Effector memory CD4-positive, alpha-beta T cell (primary cell): ENCODE measurements around the gene MAPK14.

ENCODE experiments used
- DNase-seq, 3 donors: peaks; one replicate each; pipeline ENCODE4 v3.0.0-alpha.2; 2020
- H3K27ac ChIP-seq: 2 replicates; pipeline ENCODE4 v1.7.0; 2013; ENCODE audit warnings: mild to moderate bottlenecking, low read length, moderate library complexity; ENCODE audit not compliant: insufficient read depth, poor library complexity, severe bottlenecking
- H3K27me3 ChIP-seq: replicated peaks from 2 replicates; pipeline ENCODE4 v1.7.0; 2013; ENCODE audit warnings: mild to moderate bottlenecking, low read length; ENCODE audit not compliant: insufficient read depth, control insufficient read depth, poor library complexity, severe bottlenecking
- H3K36me3 ChIP-seq: 2 replicates; pipeline ENCODE4 v1.7.0; 2013; ENCODE audit warnings: mild to moderate bottlenecking, low read length, moderate library complexity; ENCODE audit not compliant: control insufficient read depth, insufficient read depth
- H3K4me1 ChIP-seq: 2 replicates; pipeline ENCODE4 v1.7.0; 2013; ENCODE audit warnings: low read length, mild to moderate bottlenecking; ENCODE audit not compliant: control insufficient read depth, insufficient read depth, poor library complexity, severe bottlenecking
- H3K4me3 ChIP-seq: 2 replicates; pipeline ENCODE4 v1.7.0; 2013; ENCODE audit warnings: low read length, low read depth, mild to moderate bottlenecking; ENCODE audit not compliant: insufficient read depth, poor library complexity, severe bottlenecking
- H3K9me3 ChIP-seq: 2 replicates; pipeline ENCODE4 v1.7.0; 2013; ENCODE audit warnings: mild to moderate bottlenecking, low read length, moderate library complexity; ENCODE audit not compliant: control insufficient read depth

Gene MAPK14

DNA sequence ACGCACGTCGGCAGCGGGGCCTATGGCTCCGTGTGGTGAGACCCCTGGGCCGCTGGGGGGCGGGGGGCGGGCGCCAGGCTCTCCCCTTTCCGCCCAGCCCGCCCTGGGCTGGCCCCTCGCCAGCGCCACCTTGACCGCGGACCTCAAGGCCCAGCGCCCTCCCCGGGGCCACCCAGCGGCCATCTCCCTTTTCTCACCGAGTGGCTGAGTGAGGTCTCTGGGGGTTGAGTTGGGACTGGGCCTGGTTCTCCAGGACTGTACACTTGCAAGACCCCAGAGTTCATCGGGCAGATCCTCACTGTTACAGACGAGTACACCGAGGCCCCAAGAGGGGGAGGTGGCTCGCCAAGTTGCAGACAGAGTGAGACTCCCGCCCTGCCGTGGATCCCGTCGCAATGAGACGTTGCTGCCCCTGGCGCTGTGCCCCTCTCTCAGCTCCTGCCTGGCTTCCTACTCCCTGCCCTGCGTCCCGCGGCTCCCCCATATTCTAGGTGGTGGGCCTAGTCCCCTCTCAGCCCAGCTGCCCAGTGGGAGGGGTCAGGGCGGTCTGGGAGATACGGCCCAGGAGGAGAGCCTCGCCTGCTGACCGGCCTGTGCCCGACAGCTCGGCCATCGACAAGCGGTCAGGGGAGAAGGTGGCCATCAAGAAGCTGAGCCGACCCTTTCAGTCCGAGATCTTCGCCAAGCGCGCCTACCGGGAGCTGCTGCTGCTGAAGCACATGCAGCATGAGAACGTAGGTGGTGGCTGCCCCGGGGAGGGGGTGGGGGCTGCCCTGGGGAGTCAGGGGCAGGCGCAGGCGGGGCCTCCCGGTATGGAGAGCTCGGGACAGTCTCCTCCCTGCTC is 103.3 kb downstream of the MAPK14 start:
- Histone ChIP-seq H3K4me1 (peaks cover 34% of the 10 kb centered on the region), H3K27me3 (no peaks in the 10 kb centered on the region), H3K36me3 (peaks cover 16% of the 10 kb centered on the region), H3K9me3 (no peaks in the 10 kb centered on the region), H3K27ac (peak overlapping the region; percentile 81), H3K4me3 (peak overlapping the region; percentile 75)
- DNase-seq, result peak; percentile 26 to 38 (median 34)

DNA sequence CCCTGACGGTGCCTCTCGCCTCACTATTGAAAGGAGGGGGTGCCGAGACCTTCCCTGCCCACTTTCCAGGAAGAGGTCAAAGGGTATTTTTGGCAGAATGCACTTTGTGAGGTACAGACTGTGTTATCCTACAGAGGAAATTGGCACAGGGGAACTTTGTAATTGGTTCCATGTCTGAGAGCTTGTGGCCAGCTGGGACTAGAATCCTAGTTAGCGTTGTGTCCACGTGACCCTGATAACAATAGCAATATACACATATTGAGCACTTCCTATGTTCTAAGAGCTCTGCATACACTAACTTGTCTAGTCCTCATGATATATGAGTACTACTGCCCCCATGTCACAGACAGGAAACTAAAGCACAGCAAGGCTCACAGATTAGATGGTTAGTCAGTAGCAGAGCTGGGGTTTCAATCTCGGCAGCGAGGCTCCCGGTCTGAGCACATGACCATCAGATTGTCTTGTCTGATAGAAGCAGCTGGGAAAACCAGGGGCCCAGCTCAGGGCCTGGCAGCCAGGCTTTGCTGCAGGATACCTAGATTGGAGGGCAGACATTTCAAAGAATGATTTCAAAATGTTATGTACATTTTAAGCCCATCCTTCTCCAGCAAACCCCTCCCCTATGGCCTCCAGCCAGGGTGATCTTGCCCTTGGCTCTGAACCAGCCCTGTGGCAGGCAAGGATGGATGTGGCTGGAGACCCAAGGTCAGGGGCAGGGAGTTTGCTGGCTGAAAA is 104.1 kb downstream of the MAPK14 start:
- peak overlapping the region; percentile 81 for H3K27ac ChIP-seq
- no peaks in the 10 kb centered on the region for H3K27me3 ChIP-seq
- no peaks in the 10 kb centered on the region for H3K9me3 ChIP-seq
- H3K4me1 ChIP-seq, result peaks cover 29% of the 10 kb centered on the region
- H3K36me3 ChIP-seq, result peaks cover 24% of the 10 kb centered on the region
- H3K4me3 ChIP-seq, result peak overlapping the region; percentile 75
- peak; percentile 23 to 37 (median 28) for DNase-seq

DNA sequence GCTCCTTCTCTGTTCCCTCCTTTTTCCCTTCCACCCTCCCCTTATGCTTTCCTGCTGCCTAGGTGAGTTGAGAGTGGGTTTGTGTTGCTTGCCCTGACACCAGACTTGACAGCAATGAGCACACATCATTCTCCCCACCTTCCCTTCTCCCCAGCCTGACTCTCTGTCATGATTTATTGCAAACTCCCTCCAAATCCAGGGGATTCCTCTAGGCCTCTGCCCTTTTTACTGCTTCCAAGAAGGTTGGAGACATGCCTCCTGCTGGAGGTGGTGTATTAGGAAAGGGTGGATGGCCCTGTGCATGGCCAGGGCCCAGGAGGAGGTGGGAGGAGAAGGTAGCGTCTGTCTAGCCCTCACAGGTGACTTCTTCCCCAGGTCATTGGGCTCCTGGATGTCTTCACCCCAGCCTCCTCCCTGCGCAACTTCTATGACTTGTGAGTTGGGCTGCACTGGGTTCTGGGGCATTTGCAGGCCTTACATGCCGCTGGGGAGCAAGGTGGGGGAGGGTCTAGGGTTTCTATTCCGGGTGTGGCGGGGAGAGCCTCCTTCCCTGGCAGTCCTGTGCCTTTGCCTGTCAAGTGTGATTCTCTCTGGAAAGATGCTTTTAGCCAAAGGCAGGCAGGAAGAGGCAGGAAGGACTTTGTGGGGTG is 104.8 kb downstream of the MAPK14 start:
- H3K9me3 ChIP-seq, result no peaks in the 10 kb centered on the region
- DNase-seq, result no peak
- no peak overlapping the region for H3K4me3 ChIP-seq
- H3K27me3 ChIP-seq, result no peaks in the 10 kb centered on the region
- peaks cover 28% of the 10 kb centered on the region for H3K36me3 ChIP-seq
- H3K27ac ChIP-seq, result peak overlapping the region; percentile 81
- peaks cover 24% of the 10 kb centered on the region for H3K4me1 ChIP-seq

DNA sequence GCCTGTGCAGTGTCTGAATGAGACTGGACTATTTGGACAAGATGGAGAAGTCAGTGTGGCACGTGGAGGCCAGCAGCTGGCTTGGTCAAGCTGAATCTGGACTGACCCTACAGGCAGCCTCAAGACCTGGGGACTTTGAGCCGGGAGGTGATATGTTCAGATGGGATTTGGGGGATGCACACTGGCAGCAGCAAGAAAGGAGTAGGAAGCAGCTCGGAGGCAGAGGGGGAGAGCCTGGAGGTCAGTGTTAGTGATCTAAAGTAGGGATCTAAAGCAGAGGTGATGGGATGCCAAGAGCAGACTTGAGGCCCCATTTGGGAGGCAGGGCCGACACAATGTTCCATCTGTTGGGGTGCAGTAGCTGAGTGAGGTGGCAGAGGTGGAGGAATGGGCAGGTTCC is 105.5 kb downstream of the MAPK14 start:
- H3K27ac ChIP-seq, result no peak overlapping the region
- H3K36me3 ChIP-seq, result peaks cover 32% of the 10 kb centered on the region
- no peak for DNase-seq
- H3K4me1 ChIP-seq, result peaks cover 24% of the 10 kb centered on the region
- H3K4me3 ChIP-seq, result no peak overlapping the region
- no peaks in the 10 kb centered on the region for H3K9me3 ChIP-seq
- no peaks in the 10 kb centered on the region for H3K27me3 ChIP-seq

DNA sequence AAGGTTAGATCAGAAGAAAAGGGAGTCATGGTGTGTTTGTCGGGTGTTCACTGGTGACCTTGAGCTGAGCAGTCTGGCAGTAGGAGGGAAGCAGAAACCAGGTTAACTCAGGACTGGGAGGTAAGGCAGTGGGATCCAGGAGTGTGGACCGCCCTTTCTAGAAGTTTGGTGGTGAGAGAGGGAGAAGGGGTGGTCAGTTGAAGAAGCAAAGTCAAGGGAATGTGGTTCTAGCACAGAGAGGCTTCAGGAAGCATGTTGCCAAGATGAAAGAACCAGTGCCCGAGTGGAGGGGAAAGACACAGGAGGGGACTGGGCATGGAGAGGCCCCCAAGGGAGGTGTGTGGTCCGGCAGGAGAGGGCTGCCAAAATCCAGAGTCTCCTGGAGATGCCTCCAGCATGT is 106.3 kb downstream of the MAPK14 start:
- no peaks in the 10 kb centered on the region for H3K9me3 ChIP-seq

DNA sequence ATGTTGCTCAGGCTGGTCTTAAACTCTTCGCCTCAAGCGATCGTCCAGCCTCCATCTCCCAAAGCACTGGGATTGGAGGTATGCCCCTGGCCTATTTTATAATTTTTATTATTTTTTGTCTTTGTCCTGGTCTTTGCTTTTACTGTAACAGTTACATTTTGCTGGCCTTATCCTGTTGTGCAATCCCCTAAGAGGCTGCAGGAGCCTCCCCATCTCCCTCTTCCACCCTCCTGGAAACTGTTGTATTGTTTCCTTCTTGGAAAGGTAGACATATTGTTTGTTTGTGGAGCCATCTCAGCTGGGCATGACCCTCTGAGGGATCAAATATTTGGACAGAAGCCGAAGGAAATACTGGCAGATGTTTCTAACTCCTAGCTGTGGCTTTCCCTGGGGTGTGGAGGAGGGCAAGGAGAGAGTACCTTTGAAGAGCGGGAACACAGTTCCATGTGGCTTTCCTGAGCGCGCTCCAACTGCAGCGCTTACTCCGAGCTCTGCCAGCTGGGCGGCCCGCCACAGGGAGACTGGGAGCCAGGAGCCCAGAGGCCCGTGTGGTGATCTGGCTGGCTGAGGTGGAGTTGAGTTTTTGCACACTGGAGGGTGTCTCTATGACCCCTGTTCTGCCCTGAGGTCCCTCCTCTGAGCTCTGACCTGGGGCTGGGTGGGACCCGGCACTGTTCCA is 107.6 kb downstream of the MAPK14 start:
- Histone ChIP-seq H3K27ac (no peak overlapping the region), H3K36me3 (peaks cover 51% of the 10 kb centered on the region), H3K4me3 (no peak overlapping the region)

More for the DNA sequence above, 106.3 kb downstream of the MAPK14 start:
- Histone ChIP-seq H3K27ac (no peak overlapping the region), H3K27me3 (no peaks in the 10 kb centered on the region), H3K4me3 (no peak overlapping the region), H3K36me3 (peaks cover 40% of the 10 kb centered on the region), H3K4me1 (peaks cover 24% of the 10 kb centered on the region)
- no peak for DNase-seq

DNA sequence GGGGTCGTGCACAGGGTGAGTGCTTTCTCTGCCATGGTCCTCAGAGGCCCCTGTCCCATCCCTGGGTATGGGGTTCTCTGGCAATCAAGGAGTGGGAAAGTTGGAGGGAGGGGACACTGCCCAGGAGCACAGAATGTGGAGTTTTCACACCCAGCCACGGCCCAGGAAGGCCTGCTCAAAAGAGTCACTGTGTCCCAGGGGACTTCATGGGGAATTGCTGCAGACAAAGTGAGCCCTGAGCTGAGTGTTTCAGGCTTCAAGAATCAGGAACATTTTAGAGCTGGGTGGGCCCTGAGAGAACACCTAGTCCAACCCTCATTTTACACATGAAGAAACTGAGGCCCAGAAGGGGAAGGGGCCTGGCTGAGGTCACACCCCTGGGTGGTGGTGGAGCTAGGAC is 108.4 kb downstream of the MAPK14 start:
- H3K27me3 ChIP-seq, result no peaks in the 10 kb centered on the region

More for the DNA sequence above, 107.6 kb downstream of the MAPK14 start:
- H3K9me3 ChIP-seq, result no peaks in the 10 kb centered on the region
- peaks cover 19% of the 10 kb centered on the region for H3K4me1 ChIP-seq
- no peak for DNase-seq
- H3K27me3 ChIP-seq, result no peaks in the 10 kb centered on the region

DNA sequence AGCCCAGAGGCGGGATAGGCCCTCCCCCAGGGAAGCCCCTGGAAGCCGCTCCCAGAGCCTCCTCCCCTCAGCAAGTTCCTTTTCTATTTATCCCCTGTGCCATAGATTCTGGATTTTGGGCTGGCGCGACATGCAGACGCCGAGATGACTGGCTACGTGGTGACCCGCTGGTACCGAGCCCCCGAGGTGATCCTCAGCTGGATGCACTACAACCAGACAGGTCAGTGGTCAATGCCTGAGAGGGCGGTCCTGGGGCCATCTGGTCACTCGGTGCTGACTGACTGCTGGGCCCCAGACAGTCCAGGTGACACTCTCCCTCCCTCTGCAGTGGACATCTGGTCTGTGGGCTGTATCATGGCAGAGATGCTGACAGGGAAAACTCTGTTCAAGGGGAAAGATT is 108.9 kb downstream of the MAPK14 start:
- Histone ChIP-seq H3K36me3 (peaks cover 59% of the 10 kb centered on the region), H3K9me3 (no peaks in the 10 kb centered on the region), H3K4me3 (no peak overlapping the region)

More for the DNA sequence above, 108.4 kb downstream of the MAPK14 start:
- peaks cover 17% of the 10 kb centered on the region for H3K4me1 ChIP-seq
- H3K4me3 ChIP-seq, result no peak overlapping the region
- no peaks in the 10 kb centered on the region for H3K9me3 ChIP-seq
- no peak overlapping the region for H3K27ac ChIP-seq
- peaks cover 58% of the 10 kb centered on the region for H3K36me3 ChIP-seq
- no peak for DNase-seq

DNA sequence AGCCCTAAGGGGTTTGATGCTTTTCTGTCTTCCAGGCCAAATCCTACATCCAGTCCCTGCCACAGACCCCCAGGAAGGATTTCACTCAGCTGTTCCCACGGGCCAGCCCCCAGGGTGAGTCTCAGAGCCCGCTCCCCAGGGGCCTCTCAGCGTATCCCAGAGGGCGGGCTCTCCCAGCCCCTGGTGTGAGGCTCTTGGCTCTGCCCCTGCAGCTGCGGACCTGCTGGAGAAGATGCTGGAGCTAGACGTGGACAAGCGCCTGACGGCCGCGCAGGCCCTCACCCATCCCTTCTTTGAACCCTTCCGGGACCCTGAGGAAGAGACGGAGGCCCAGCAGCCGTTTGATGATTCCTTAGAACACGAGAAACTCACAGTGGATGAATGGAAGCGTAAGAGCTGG is 111.1 kb downstream of the MAPK14 start:
- no peaks in the 10 kb centered on the region for H3K27me3 ChIP-seq
- H3K9me3 ChIP-seq, result no peaks in the 10 kb centered on the region
- no peak overlapping the region for H3K27ac ChIP-seq
- H3K4me1 ChIP-seq, result no peaks in the 10 kb centered on the region
- H3K36me3 ChIP-seq, result peaks cover 55% of the 10 kb centered on the region
- no peak overlapping the region for H3K4me3 ChIP-seq
- no peak for DNase-seq

More for the DNA sequence above, 108.9 kb downstream of the MAPK14 start:
- Histone ChIP-seq H3K4me1 (peaks cover 11% of the 10 kb centered on the region), H3K27me3 (no peaks in the 10 kb centered on the region), H3K27ac (no peak overlapping the region)
- no peak for DNase-seq
